Prostate gland (tissue), 2 donors: ENCODE data around the gene TSSK6. TPM values are rescaled to one million over a fixed set of nuclear protein-coding genes. Genes with fewer than 3 reads are reported as not detected.

ENCODE experiments used
- DNase-seq: peaks from one replicate; pipeline ENCODE4 v3.0.0-alpha.2; 2019; ENCODE audit warnings: low spot score
- H3K27ac ChIP-seq, 2 donors: fragments of 200-600 bp; sonication (generic); 2 replicates each; pipeline ENCODE4 v1.5.1; 2017 to 2019
- H3K27me3 ChIP-seq: fragments of 200-600 bp; sonication (generic); replicated peaks from 2 replicates; pipeline ENCODE4 v1.5.1; 2019; ENCODE audit not compliant: insufficient read depth
- H3K36me3 ChIP-seq, 2 donors: fragments of 200-600 bp; sonication (generic); 1 replicate in 1 of 2; 2 replicates in 1 of 2; pipeline versions ENCODE4 v1.5.1 to v1.8.1; 2017 to 2019
- H3K4me1 ChIP-seq: fragments of 200-600 bp; sonication (generic); replicated peaks from 2 replicates; pipeline ENCODE4 v1.5.1; 2019
- H3K4me3 ChIP-seq, 2 donors: fragments of 200-600 bp; sonication (generic); 2 replicates each; pipeline ENCODE4 v1.5.1; 2017 to 2019
- H3K9me3 ChIP-seq: fragments of 200-600 bp; sonication (generic); 2 replicates; pipeline ENCODE4 v1.5.1; 2017
- CTCF ChIP-seq, 4 experiments: fragments of 200-600 bp in 2 of 4; fragments of 450-650 bp in 2 of 4; sonication (generic) in 2 of 4; IDR thresholded peaks; 1 replicate in 3 of 4; 2 replicates in 1 of 4; pipeline ENCODE4 v1.5.1; 2016 to 2019; ENCODE audit warnings: antibody characterized with exemption in 4 of 4, mild to moderate bottlenecking in 2 of 4, moderate library complexity in 2 of 4
- POLR2A ChIP-seq: fragments of 450-650 bp; IDR thresholded peaks from one replicate; pipeline ENCODE4 v1.6.1; 2016; ENCODE audit warnings: antibody characterized with exemption, mild to moderate bottlenecking
- POLR2AphosphoS5 ChIP-seq: sonication (generic); formaldehyde crosslinking; IDR thresholded peaks from one replicate; pipeline ENCODE4 v1.6.1; 2017; ENCODE audit warnings: antibody characterized with exemption
- WGBS: methylation state at CpG from one replicate; pipeline ENCODE4 v1.1.5; 2018; 5-methylcytosine and 5-hydroxymethylcytosine counted together
- intact Hi-C: fragments of 100-400 bp; cut with DNase I; formaldehyde crosslinking; loops from one replicate; pipeline ENCODE4 v1.14.2; 2022
- total RNA-seq, 2 donors: library from RNA; depleted of rRNA; stranded (reverse); fragments of >200 nt; gene quantifications; one replicate each; pipeline ENCODE4 v1.1.0, GENCODE V29; 2016

Gene TSSK6
- total RNA-seq, 2 donors from 2014 or later = 7.3 to 22.3 TPM

GRCh38 chr19:19542507-19542906, 27.2 kb upstream of the TSSK6 start:
- no peak for DNase-seq
- peaks cover 6% of the 10 kb centered on the region for H3K27me3 ChIP-seq
- H3K9me3 ChIP-seq = no peaks in the 10 kb centered on the region
- intact Hi-C loops = no loop called here
- H3K4me1 ChIP-seq = peaks cover 8% of the 10 kb centered on the region
- WGBS = 82% methylated on average over 12 of the region's 12 CpGs
- no peak for TF ChIP-seq POLR2AphosphoS5
- no peak for TF ChIP-seq CTCF (IDR thresholded peaks at IDR 0.05)
- no peak for TF ChIP-seq POLR2A
- H3K27ac ChIP-seq = no peak overlapping the region
- H3K4me3 ChIP-seq = no peak overlapping the region
- H3K36me3 ChIP-seq = no peaks in the 10 kb centered on the region

- no peak for DNase-seq
- TF ChIP-seq POLR2A (no peak), CTCF (IDR thresholded peaks at IDR 0.05) (no peak), POLR2AphosphoS5 (no peak)
- Histone ChIP-seq H3K27ac (no peak overlapping the region), H3K9me3 (no peaks in the 10 kb centered on the region), H3K4me3 (no peak overlapping the region), H3K4me1 (peaks cover 8% of the 10 kb centered on the region), H3K36me3 (no peaks in the 10 kb centered on the region), H3K27me3 (peaks cover 6% of the 10 kb centered on the region)
- WGBS = 72% methylated on average over 14 of the region's 16 CpGs
- intact Hi-C loops = no loop called here
Measured at GRCh38 chr19:19541616-19542015, 26.3 kb upstream of the TSSK6 start.

GRCh38 chr19:19540715-19541515, 25.6 kb upstream of the TSSK6 start:
- 5% methylated on average over 42 of the region's 45 CpGs for WGBS
- Histone ChIP-seq H3K4me3 (peak overlapping the region in 1 of 2 donors; percentile 5), H3K27ac (no peak overlapping the region), H3K36me3 (no peaks in the 10 kb centered on the region), H3K27me3 (peaks cover 6% of the 10 kb centered on the region), H3K4me1 (peaks cover 8% of the 10 kb centered on the region), H3K9me3 (no peaks in the 10 kb centered on the region)
- no peak for DNase-seq
- TF ChIP-seq POLR2AphosphoS5 = no peak
- TF ChIP-seq CTCF (IDR thresholded peaks at IDR 0.05) = no peak
- no peak for TF ChIP-seq POLR2A
- intact Hi-C loops = no loop called here

GRCh38 chr19:19540064-19540714, 24.8 kb upstream of the TSSK6 start:
- peak; percentile 53 for DNase-seq
- WGBS = 15% methylated on average over 45 of the region's 74 CpGs
- H3K4me3 ChIP-seq = no peak overlapping the region
- intact Hi-C loops = no loop called here
- TF ChIP-seq POLR2A (no peak), CTCF (IDR thresholded peaks at IDR 0.05) (no peak), POLR2AphosphoS5 (no peak)
- H3K4me1 ChIP-seq = peaks cover 8% of the 10 kb centered on the region
- H3K27me3 ChIP-seq = peaks cover 6% of the 10 kb centered on the region
- no peaks in the 10 kb centered on the region for H3K36me3 ChIP-seq
- H3K27ac ChIP-seq = no peak overlapping the region
- H3K9me3 ChIP-seq = no peaks in the 10 kb centered on the region
